CD4-positive, alpha-beta T cell treated with Interleukin-12 subunit alpha and Interleukin-12 subunit beta, for 1 hour (primary cell): ENCODE measurements around the gene KLHDC7A.
A peak's percentile ranks its signal among the peaks of the same experiment; 100 is the strongest.
"Not testable (repeated sequence)": the region's sequence is repeated elsewhere in the genome, so short reads cannot be mapped to it uniquely, and the experiment has no call there.

ENCODE experiments used
- DNase-seq: peaks from one replicate; pipeline ENCODE4 v3.0.0-alpha.2; 2020

Gene KLHDC7A

GRCh38 chr1:18480315-18481189, at the start of gene KLHDC7A:
TSS of gene KLHDC7A (plus strand) at chr1:18480930. CDS start at chr1:18480982, 52 bp downstream.
- DNase-seq, result no peak

- no peak for DNase-seq
These were observed 46.7 kb upstream of the KLHDC7A start for GRCh38 chr1:18434041-18434440.

GRCh38 chr1:18440385-18441226, 40.1 kb upstream of the KLHDC7A start:
- DNase-seq, result no peak

- no peak for DNase-seq
These were observed 36.9 kb upstream of the KLHDC7A start for GRCh38 chr1:18443587-18444520.

- DNase-seq, result no peak
These were observed 36.2 kb upstream of the KLHDC7A start for GRCh38 chr1:18444563-18444962.

GRCh38 chr1:18446751-18447150, 34.0 kb upstream of the KLHDC7A start:
- no peak for DNase-seq

GRCh38 chr1:18447509-18448220, 33.1 kb upstream of the KLHDC7A start:
- no peak for DNase-seq

GRCh38 chr1:18448889-18449288, 31.8 kb upstream of the KLHDC7A start:
- DNase-seq, result no peak

- peak; percentile 17 for DNase-seq
These were observed 28.2 kb upstream of the KLHDC7A start for GRCh38 chr1:18452550-18452949.

GRCh38 chr1:18458133-18459092, 22.3 kb upstream of the KLHDC7A start:
- DNase-seq, result no peak

- DNase-seq, result no peak
These were observed 19.1 kb upstream of the KLHDC7A start for GRCh38 chr1:18461656-18462055.

- DNase-seq, result not testable (repeated sequence)
These were observed 18.2 kb upstream of the KLHDC7A start for GRCh38 chr1:18462517-18462916.

GRCh38 chr1:18463063-18463462, 17.7 kb upstream of the KLHDC7A start:
- DNase-seq, result no peak

GRCh38 chr1:18463984-18464664, 16.6 kb upstream of the KLHDC7A start:
- DNase-seq, result no peak

GRCh38 chr1:18464665-18465050, 16.1 kb upstream of the KLHDC7A start:
- no peak for DNase-seq

GRCh38 chr1:18466676-18467075, 14.1 kb upstream of the KLHDC7A start:
- DNase-seq, result no peak

- no peak for DNase-seq
These were observed 12.2 kb upstream of the KLHDC7A start for GRCh38 chr1:18468570-18468969.

- no peak for DNase-seq
These were observed 11.2 kb upstream of the KLHDC7A start for GRCh38 chr1:18469514-18469913.

GRCh38 chr1:18470671-18471355, 9.9 kb upstream of the KLHDC7A start:
- DNase-seq, result no peak
